C4-2B (cell line): Measurements from ENCODE around the gene HS2ST1.

Experiments used
- H3K27ac ChIP-seq: fragments of 450-650 bp; 2 replicates; pipeline ENCODE4 v1.5.1; 2017
- ZFX ChIP-seq: fragments of 450-650 bp; IDR thresholded peaks from 2 replicates; pipeline ENCODE4 v1.6.1; 2017
- TF ChIP-seq, protein P1 (sequence below): fragments of 450-650 bp; conservative IDR thresholded peaks from 2 replicates; pipeline ENCODE4 v1.5.1; 2017; ENCODE audit warnings: mild to moderate bottlenecking

HS2ST1 gene

DNA sequence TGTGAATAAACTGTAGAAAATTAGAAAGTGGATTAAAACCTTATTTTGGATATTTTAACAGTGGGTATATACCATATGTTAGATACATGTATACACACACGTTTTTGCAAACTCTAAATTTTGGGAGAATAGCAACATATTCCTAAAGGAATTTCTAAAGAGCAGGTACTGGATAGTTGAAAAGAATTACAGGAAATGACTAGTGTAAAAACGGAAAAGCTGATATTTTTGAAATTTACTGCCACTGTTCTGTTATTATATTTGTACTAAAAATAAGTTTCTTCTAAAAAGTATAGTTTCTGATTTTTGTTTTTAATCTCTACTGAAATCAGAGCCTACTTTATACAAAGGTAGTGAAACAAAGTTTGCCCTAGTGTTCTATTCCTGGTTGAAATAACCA lies 114.1 kb downstream of the HS2ST1 start:
- TF ChIP-seq, protein P1, sequence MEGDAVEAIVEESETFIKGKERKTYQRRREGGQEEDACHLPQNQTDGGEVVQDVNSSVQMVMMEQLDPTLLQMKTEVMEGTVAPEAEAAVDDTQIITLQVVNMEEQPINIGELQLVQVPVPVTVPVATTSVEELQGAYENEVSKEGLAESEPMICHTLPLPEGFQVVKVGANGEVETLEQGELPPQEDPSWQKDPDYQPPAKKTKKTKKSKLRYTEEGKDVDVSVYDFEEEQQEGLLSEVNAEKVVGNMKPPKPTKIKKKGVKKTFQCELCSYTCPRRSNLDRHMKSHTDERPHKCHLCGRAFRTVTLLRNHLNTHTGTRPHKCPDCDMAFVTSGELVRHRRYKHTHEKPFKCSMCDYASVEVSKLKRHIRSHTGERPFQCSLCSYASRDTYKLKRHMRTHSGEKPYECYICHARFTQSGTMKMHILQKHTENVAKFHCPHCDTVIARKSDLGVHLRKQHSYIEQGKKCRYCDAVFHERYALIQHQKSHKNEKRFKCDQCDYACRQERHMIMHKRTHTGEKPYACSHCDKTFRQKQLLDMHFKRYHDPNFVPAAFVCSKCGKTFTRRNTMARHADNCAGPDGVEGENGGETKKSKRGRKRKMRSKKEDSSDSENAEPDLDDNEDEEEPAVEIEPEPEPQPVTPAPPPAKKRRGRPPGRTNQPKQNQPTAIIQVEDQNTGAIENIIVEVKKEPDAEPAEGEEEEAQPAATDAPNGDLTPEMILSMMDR, result no peak
- TF ChIP-seq ZFX, result no peak
- H3K27ac ChIP-seq, result no peak overlapping the region

DNA sequence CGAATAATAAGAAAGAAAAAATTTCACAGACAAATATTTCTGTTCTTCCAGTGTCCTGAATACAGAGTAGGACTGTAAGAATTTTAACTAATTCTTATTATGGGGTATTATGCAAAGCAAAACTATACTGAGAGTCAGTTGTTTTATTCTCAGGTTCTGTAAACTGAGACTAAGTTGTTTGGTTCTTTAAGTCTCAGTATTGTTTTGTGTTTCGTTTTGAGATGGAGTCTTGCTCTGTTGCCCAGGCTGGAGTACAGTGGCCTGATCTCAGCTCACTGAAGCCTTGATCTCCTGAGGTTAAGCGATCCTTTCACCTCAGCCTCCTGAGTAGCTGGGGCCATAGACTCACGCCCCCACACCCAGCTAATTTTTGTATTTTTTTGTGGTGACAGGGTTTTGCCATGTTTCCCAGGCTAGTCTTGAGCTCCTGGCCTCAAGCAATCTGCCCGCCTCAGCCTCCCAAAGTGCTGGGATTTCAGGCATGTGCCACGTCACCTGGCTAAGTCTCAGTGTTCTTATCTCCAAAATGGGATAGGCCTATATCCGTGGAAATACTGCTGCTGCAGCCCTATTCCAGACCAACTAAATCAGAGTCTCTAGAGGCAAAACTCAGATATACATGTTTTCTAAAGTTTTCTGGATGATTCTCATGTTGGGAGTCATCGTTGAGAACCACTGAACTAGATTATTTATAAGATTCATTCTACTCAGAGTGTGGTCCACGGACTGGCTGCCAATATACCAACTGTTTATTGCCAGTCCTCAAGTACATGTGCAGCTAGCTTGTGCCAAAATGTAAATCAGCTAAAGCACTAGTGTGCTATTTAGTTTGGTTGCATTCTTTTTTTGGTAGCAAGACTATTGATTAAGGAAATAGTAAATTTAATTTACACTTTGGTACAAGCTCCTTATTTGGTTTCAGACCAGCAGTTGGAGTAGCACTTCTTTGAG lies 116.6 kb downstream of the HS2ST1 start:
- H3K27ac ChIP-seq, result no peak overlapping the region
- TF ChIP-seq ZFX, result no peak
- TF ChIP-seq, protein P1, result no peak

DNA sequence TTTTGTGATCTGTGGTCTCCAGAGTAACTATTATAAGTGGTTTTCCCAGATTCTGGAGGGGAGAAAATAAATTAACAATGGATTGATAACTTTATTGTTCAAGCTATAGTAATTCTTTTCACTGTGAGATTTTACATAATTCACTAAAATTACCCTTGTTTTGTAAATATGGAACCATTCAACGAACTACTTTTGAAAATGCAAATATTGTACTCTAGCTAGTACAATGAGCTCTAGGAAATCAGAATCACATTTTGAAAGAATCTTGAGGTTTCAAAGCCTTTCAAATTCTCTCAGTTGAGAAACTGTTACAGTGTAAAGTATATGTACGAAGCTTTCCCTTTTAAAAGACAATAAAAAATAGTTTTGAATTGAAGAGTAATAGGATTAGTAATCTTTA lies 119.9 kb downstream of the HS2ST1 start:
- TF ChIP-seq, protein P1, result no peak
- TF ChIP-seq ZFX, result no peak
- H3K27ac ChIP-seq, result no peak overlapping the region

DNA sequence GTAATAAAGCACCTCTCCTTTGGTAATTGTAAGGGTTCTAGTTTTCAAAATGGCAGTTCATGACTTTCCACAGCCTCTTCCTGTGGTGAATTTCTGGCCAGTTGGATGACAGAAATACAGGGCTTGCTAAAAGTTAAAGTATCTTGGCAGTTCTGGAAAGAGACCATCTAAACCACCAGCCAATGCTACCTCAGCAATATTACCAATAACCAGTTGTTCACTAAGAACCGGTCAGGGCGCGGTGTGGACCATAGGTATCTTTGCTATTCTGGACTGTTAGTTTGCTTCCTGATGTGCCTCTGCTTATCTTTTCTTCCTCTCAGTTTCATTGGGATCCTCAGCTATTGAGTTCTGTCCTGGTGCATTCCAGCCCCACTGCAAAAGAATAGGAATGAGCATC lies 124.7 kb downstream of the HS2ST1 start:
- H3K27ac ChIP-seq, result no peak overlapping the region
- TF ChIP-seq, protein P1, result no peak
- no peak for TF ChIP-seq ZFX

DNA sequence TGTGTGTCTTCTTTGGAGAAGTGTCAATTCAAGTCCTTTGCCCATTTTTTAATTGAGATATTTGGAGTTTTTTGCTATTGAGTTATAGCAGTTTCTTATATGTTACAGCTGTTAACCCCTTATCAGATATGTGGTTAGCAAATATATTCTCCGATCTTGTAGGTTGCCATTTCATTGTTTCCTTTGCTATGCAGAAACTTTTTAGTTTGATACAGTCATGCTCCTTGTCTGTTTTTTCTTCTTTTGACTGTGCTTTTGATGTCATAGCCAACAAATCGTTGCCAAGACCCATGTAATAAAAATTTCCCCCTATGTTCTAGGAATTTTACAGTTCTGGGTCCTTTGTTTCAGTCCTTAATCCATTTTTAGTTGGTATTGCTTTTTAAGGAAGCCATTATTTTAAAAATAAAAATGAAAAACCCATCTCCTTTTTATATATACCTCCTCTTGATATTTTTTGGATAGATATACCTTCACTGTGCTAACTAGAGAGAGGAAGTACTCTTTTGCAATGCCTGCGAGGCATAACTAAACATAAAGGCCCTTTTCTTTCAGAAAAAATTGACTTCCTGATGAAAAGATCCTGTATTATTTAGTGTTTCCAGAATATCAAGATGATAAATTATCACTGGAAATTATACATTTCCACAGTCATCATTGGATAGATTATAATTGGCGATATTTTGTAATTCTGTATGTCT lies 127.8 kb downstream of the HS2ST1 start:
- TF ChIP-seq, protein P1, result no peak
- no peak for TF ChIP-seq ZFX

DNA sequence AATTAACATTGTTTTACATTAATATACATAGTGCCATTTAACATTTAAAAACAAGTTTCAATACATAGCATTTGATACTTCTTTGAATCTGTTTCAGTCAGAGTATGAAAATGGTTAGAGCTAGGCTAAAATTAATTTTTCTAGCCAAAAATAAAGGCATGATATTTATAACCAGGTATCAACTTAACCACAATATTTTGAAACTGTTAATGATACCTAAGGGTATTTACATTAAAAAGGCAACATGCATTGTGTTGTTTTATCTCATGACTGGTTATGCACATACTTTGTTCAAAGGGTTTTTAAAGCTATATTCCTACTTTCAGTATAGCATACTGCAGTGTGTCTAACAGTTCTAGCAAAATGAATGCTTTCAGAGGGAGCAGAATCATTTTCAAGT lies 130.0 kb downstream of the HS2ST1 start:
- H3K27ac ChIP-seq, result no peak overlapping the region
- TF ChIP-seq, protein P1, result no peak
- no peak for TF ChIP-seq ZFX

More for the DNA sequence above, 127.8 kb downstream of the HS2ST1 start:
- H3K27ac ChIP-seq, result no peak overlapping the region

DNA sequence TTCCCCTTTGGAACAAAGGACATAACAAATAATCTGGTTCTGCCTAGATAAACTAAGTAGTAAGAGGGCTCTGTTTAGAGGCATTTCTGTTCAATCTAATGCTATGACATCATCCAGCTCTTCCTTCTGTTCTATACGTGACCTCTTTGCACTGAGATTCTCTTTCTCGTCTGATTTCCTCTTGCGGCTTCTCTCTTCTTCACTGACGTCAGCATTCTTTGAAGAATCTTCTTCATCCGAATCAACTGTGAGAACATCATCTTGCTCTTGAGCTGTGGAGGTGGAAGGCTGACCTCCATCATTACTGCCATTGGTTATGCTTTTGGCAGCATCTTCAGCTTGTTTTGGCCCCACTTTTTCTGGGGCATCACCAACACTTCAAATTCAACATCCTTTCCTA lies 130.4 kb downstream of the HS2ST1 start:
- TF ChIP-seq ZFX, result no peak
- TF ChIP-seq, protein P1, result no peak
- no peak overlapping the region for H3K27ac ChIP-seq
